Measurements from ENCODE around the gene HOXB6. TPM values are rescaled to one million over a fixed set of nuclear protein-coding genes. Genes with fewer than 3 reads are reported as not detected.

HOXB6 gene
- total and polyA plus RNA-seq, 4 donors, result 0.17 to 1.1 (median 0.46) TPM

DNA sequence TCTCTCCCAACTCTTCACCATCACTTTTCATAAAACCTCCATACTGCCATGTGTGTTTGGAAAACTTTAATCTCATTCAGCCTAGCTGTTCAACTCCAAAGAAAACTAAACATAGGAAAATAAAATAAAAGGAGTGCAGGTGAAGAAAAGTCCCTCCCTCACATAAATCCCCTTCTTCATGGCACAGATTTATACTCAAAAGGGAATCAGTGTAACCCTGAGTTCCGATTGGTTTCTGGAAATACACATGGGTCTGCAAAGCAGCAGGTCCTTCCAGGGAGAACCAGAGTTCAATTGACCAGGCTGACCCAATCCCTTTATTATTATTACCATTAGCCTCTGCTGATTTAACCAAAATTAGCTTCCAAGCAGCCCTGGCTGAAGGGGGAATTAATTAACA is 51.0 kb downstream of the HOXB6 start (continued):
- TF ChIP-seq, protein P1, sequence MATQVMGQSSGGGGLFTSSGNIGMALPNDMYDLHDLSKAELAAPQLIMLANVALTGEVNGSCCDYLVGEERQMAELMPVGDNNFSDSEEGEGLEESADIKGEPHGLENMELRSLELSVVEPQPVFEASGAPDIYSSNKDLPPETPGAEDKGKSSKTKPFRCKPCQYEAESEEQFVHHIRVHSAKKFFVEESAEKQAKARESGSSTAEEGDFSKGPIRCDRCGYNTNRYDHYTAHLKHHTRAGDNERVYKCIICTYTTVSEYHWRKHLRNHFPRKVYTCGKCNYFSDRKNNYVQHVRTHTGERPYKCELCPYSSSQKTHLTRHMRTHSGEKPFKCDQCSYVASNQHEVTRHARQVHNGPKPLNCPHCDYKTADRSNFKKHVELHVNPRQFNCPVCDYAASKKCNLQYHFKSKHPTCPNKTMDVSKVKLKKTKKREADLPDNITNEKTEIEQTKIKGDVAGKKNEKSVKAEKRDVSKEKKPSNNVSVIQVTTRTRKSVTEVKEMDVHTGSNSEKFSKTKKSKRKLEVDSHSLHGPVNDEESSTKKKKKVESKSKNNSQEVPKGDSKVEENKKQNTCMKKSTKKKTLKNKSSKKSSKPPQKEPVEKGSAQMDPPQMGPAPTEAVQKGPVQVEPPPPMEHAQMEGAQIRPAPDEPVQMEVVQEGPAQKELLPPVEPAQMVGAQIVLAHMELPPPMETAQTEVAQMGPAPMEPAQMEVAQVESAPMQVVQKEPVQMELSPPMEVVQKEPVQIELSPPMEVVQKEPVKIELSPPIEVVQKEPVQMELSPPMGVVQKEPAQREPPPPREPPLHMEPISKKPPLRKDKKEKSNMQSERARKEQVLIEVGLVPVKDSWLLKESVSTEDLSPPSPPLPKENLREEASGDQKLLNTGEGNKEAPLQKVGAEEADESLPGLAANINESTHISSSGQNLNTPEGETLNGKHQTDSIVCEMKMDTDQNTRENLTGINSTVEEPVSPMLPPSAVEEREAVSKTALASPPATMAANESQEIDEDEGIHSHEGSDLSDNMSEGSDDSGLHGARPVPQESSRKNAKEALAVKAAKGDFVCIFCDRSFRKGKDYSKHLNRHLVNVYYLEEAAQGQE (IDR thresholded peaks at IDR 0.05), result no peak

DNA sequence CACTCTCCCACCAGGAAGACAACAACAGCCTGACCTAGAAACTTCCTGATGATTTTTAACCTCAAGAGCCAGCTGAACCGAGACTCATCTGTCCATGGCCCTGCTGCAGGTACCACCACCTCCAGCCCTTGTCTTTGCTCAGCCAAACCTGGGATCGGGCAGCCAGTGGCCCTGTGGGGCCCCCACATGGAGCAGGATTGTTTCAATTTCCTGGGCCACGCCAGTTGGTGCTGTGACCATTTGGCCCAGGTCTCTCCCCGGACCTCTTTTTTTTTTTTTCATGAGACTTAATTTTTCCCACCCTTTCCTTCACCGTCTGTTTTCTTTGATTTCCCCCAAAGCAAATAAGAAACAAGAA is 51.6 kb downstream of the HOXB6 start:
- Histone ChIP-seq H3K4me3 (ENCODE audit: low read depth in 1 of 3, low read length in 3 of 3) (no peak overlapping the region), H3K9me3 (ENCODE audit: control insufficient read depth in 4 of 4, low read length in 3 of 4) (no peaks in the 10 kb centered on the region), H3K27ac (ENCODE audit: low read depth in 1 of 2, low read length in 2 of 2) (peak overlapping the region in 1 of 2 donors; percentile 19), H3K27me3 (ENCODE audit: control insufficient read depth in 4 of 4, insufficient read depth in 4 of 4, low read length in 3 of 4) (peaks cover 0 to 9% (median 1%) of the 10 kb centered on the region in 4 donors), H3K36me3 (ENCODE audit: control insufficient read depth in 4 of 4, insufficient read depth in 3 of 4, low read depth in 1 of 4, low read length in 3 of 4) (no peaks in the 10 kb centered on the region), H3K4me1 (ENCODE audit: control insufficient read depth in 4 of 4, insufficient read depth in 4 of 4, low read length in 3 of 4) (no peaks in the 10 kb centered on the region), H3K9ac (ENCODE audit: low read depth in 1 of 2, low read length in 2 of 2) (no peak overlapping the region)
- no peak for TF ChIP-seq YY1 (IDR thresholded peaks at IDR 0.05)
- no peak for TF ChIP-seq HNF4G (IDR thresholded peaks at IDR 0.05)
- TF ChIP-seq, protein P1 (IDR thresholded peaks at IDR 0.05), result no peak
- TF ChIP-seq, protein P2, sequence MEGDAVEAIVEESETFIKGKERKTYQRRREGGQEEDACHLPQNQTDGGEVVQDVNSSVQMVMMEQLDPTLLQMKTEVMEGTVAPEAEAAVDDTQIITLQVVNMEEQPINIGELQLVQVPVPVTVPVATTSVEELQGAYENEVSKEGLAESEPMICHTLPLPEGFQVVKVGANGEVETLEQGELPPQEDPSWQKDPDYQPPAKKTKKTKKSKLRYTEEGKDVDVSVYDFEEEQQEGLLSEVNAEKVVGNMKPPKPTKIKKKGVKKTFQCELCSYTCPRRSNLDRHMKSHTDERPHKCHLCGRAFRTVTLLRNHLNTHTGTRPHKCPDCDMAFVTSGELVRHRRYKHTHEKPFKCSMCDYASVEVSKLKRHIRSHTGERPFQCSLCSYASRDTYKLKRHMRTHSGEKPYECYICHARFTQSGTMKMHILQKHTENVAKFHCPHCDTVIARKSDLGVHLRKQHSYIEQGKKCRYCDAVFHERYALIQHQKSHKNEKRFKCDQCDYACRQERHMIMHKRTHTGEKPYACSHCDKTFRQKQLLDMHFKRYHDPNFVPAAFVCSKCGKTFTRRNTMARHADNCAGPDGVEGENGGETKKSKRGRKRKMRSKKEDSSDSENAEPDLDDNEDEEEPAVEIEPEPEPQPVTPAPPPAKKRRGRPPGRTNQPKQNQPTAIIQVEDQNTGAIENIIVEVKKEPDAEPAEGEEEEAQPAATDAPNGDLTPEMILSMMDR (IDR thresholded peaks at IDR 0.05; ENCODE audit: low read depth, low read length, missing input control), result no peak
- TF ChIP-seq, protein P3, sequence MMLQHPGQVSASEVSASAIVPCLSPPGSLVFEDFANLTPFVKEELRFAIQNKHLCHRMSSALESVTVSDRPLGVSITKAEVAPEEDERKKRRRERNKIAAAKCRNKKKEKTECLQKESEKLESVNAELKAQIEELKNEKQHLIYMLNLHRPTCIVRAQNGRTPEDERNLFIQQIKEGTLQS (IDR thresholded peaks at IDR 0.05), result no peak
- no peak for TF ChIP-seq HNF4A (conservative IDR thresholded peaks at IDR 0.05)
- no peak for TF ChIP-seq FOXA2 (IDR thresholded peaks at IDR 0.05)
- no peak for TF ChIP-seq EGR1 (IDR thresholded peaks at IDR 0.05; ENCODE audit: low read depth in 2 of 2)
- TF ChIP-seq TAF1 (conservative IDR thresholded peaks at IDR 0.05), result no peak
- no peak for TF ChIP-seq SP1 (IDR thresholded peaks at IDR 0.05)
- TF ChIP-seq, protein P4, sequence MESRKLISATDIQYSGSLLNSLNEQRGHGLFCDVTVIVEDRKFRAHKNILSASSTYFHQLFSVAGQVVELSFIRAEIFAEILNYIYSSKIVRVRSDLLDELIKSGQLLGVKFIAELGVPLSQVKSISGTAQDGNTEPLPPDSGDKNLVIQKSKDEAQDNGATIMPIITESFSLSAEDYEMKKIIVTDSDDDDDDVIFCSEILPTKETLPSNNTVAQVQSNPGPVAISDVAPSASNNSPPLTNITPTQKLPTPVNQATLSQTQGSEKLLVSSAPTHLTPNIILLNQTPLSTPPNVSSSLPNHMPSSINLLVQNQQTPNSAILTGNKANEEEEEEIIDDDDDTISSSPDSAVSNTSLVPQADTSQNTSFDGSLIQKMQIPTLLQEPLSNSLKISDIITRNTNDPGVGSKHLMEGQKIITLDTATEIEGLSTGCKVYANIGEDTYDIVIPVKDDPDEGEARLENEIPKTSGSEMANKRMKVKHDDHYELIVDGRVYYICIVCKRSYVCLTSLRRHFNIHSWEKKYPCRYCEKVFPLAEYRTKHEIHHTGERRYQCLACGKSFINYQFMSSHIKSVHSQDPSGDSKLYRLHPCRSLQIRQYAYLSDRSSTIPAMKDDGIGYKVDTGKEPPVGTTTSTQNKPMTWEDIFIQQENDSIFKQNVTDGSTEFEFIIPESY (IDR thresholded peaks at IDR 0.05), result no peak
- TF ChIP-seq, protein P5, sequence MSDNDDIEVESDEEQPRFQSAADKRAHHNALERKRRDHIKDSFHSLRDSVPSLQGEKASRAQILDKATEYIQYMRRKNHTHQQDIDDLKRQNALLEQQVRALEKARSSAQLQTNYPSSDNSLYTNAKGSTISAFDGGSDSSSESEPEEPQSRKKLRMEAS (IDR thresholded peaks at IDR 0.05), result no peak
- no peak for TF ChIP-seq RAD21 (IDR thresholded peaks at IDR 0.05)
- DNase-seq (ENCODE audit: low spot score), result no peak
- 25% methylated on average over 5 of the region's 5 CpGs for WGBS
